CD14-positive monocyte (primary cell): ENCODE measurements around the gene BDH2. TPM values are rescaled to one million over a fixed set of nuclear protein-coding genes. Genes with fewer than 3 reads are reported as not detected.
A peak's percentile ranks its signal among the peaks of the same experiment; 100 is the strongest.

Source experiments
- DNase-seq, 3 donors: peaks; one replicate each; pipeline ENCODE4 v3.0.0-alpha.2; 2011 to 2022
- H2AFZ ChIP-seq: 2 replicates; pipeline ENCODE4 v1.6.0; 2012; ENCODE audit warnings: mild to moderate bottlenecking, low read depth, low read length, inconsistent platforms; ENCODE audit not compliant: insufficient read depth, poor library complexity, severe bottlenecking
- H3K27ac ChIP-seq, 2 donors: 1 replicate in 1 of 2; 2 replicates in 1 of 2; pipeline ENCODE4 v1.5.1; 2012 to 2013; ENCODE audit warnings: low read length in 2 of 2, control low read depth in 1 of 2, inconsistent platforms in 1 of 2, low read depth in 1 of 2, mild to moderate bottlenecking in 1 of 2
- H3K27me3 ChIP-seq, 2 donors: one replicate each; pipeline versions ENCODE4 v1.6.0 to v1.6.1; 2011 to 2013; ENCODE audit warnings: low read length in 2 of 2; ENCODE audit not compliant: control insufficient read depth in 2 of 2, insufficient read depth in 2 of 2
- H3K36me3 ChIP-seq, 2 donors: replicated peaks in 1 of 2; 1 replicate in 1 of 2; 2 replicates in 1 of 2; pipeline versions ENCODE4 v1.5.1 to v1.6.1; 2012 to 2013; ENCODE audit warnings: low read length in 2 of 2, control low read depth in 1 of 2, inconsistent platforms in 1 of 2, mild to moderate bottlenecking in 1 of 2; ENCODE audit not compliant: insufficient read depth in 2 of 2, control insufficient read depth in 1 of 2
- H3K4me1 ChIP-seq, 2 donors: 1 replicate in 1 of 2; 2 replicates in 1 of 2; pipeline versions ENCODE4 v1.5.1 to v1.6.1; 2012 to 2013; ENCODE audit warnings: low read length in 2 of 2, control low read depth in 1 of 2, inconsistent platforms in 1 of 2, mild to moderate bottlenecking in 1 of 2, moderate library complexity in 1 of 2; ENCODE audit not compliant: insufficient read depth in 2 of 2, control insufficient read depth in 1 of 2
- H3K4me2 ChIP-seq: replicated peaks from 2 replicates; pipeline ENCODE3; 2012; ENCODE audit warnings: low read length, moderate library complexity, mild to moderate bottlenecking; ENCODE audit not compliant: poor library complexity, severe bottlenecking; ENCODE audit errors: extremely low read depth
- H3K4me3 ChIP-seq, 3 experiments: fragments of 200-600 bp in 1 of 3; sonication (generic) in 1 of 3; replicated peaks in 1 of 3; 1 replicate in 2 of 3; 2 replicates in 1 of 3; pipeline ENCODE4 v1.5.1; 2011 to 2013; ENCODE audit warnings: low read length in 3 of 3, mild to moderate bottlenecking in 3 of 3, control low read depth in 2 of 3, low read depth in 2 of 3, inconsistent platforms in 1 of 3, moderate library complexity in 1 of 3
- H3K79me2 ChIP-seq: 2 replicates; pipeline ENCODE4 v1.6.0; 2012; ENCODE audit warnings: mild to moderate bottlenecking, control low read depth, inconsistent platforms, low read length, moderate library complexity; ENCODE audit not compliant: insufficient read depth
- H3K9ac ChIP-seq: 2 replicates; pipeline ENCODE4 v1.6.0; 2017; ENCODE audit warnings: low read length, mild to moderate bottlenecking; ENCODE audit not compliant: insufficient read depth, poor library complexity, severe bottlenecking
- H3K9me3 ChIP-seq, 2 donors: replicated peaks in 1 of 2; 1 replicate in 1 of 2; 2 replicates in 1 of 2; pipeline versions ENCODE4 v1.5.1 to v1.6.1; 2012 to 2013; ENCODE audit warnings: low read length in 2 of 2, control low read depth in 1 of 2; ENCODE audit not compliant: control insufficient read depth in 1 of 2, insufficient read depth in 1 of 2
- H4K20me1 ChIP-seq: 2 replicates; pipeline ENCODE4 v1.6.0; 2012; ENCODE audit warnings: mild to moderate bottlenecking, low read length, control low read depth, moderate library complexity; ENCODE audit not compliant: insufficient read depth
- H3K27ac Mint-ChIP-seq, 7 donors: one replicate each; pipeline ENCODE4 v1.8.0; 2020; ENCODE audit warnings: mild to moderate bottlenecking in 7 of 7, mixed read lengths in 7 of 7, moderate library complexity in 6 of 7, inconsistent platforms in 2 of 7
- H3K27me3 Mint-ChIP-seq, 3 donors: one replicate each; pipeline ENCODE4 v1.8.0; 2021 to 2022; ENCODE audit warnings: low read depth in 3 of 3, mild to moderate bottlenecking in 3 of 3, mixed read lengths in 3 of 3, moderate library complexity in 3 of 3, inconsistent platforms in 1 of 3
- H3K36me3 Mint-ChIP-seq, 2 donors: one replicate each; pipeline ENCODE4 v1.8.0; 2020; ENCODE audit warnings: mixed read lengths in 2 of 2, inconsistent platforms in 1 of 2, mild to moderate bottlenecking in 1 of 2
- H3K4me1 Mint-ChIP-seq: one replicate; pipeline ENCODE4 v1.8.0; 2020; ENCODE audit warnings: mild to moderate bottlenecking, mixed read lengths
- H3K4me3 Mint-ChIP-seq, 2 donors: one replicate each; pipeline ENCODE4 v1.8.0; 2020; ENCODE audit warnings: mild to moderate bottlenecking in 2 of 2, mixed read lengths in 2 of 2, moderate library complexity in 1 of 2
- H3K9me3 Mint-ChIP-seq, 7 donors: one replicate each; pipeline ENCODE4 v1.8.0; 2020 to 2022; ENCODE audit warnings: mixed read lengths in 7 of 7, mild to moderate bottlenecking in 6 of 7, moderate library complexity in 6 of 7, inconsistent platforms in 2 of 7
- WGBS: methylation state at CpG from one replicate; pipeline ENCODE4 v1.1.5; 2013; ENCODE audit warnings: missing lambda C conversion rate; ENCODE audit not compliant: insufficient coverage; 5-methylcytosine and 5-hydroxymethylcytosine counted together
- intact Hi-C, 2 donors: fragments of 100-400 bp; cut with micrococcal nuclease; formaldehyde crosslinking; loops; one replicate each; pipeline versions ENCODE4 v1.15.0 to v1.15.1; 2023
- polyA plus RNA-seq, 3 donors: library from polyadenylated mRNA; depleted of rRNA in 1 of 3; unstranded in 2 of 3; stranded (reverse) in 1 of 3; fragments of 300-500 nt in 2 of 3; fragments of >200 nt in 1 of 3; fragmentation: Illumina TruSeq in 2 of 3; gene quantifications; 1 replicate in 2 of 3; 2 replicates in 1 of 3; pipeline ENCODE4 v1.2.3, GENCODE V29; 2012 to 2021
- TF ChIP-seq, protein P1 (sequence below): fragments of 200-600 bp; IDR thresholded peaks from one replicate; pipeline ENCODE4 v1.8.0; 2022; ENCODE audit warnings: antibody characterized with exemption, mild to moderate bottlenecking

Gene BDH2
- polyA plus RNA-seq, 3 donors: 6.2 to 8.5 (median 6.8) TPM

DNA sequence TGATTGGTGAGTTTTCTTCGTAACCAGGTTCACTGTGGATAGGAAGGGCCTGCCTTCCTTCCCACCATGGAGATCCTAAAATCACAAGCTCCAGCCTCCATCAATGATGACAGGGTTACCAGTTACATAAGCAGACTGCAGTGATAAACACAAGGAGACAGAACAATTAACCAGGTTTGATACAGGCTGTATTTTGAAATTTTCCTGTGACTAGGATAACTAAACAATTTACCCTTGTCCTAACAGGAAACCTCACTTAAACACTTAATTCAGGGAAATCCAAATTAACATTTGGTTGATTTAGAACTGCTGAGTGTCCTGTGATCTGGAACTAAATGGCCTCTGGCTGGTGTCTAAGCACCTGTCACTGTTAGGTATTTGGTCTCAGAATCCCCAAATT, 20.0 kb downstream of the BDH2 start:
- H3K79me2 ChIP-seq: no peaks in the 10 kb centered on the region
- peaks cover 0 to 3% (median 0%) of the 10 kb centered on the region in 7 donors for H3K9me3 Mint-ChIP-seq
- peaks cover 24% of the 10 kb centered on the region for H3K4me1 Mint-ChIP-seq
- peaks cover 5 to 9% of the 10 kb centered on the region in 2 donors for H3K36me3 Mint-ChIP-seq
- no peak overlapping the region for H2AFZ ChIP-seq
- H3K9me3 ChIP-seq: no peaks in the 10 kb centered on the region
- DNase-seq: no peak
- H3K9ac ChIP-seq: no peak overlapping the region
- H3K4me2 ChIP-seq: no peak overlapping the region
- no peak overlapping the region for H3K4me3 Mint-ChIP-seq
- H3K4me3 ChIP-seq: no peak overlapping the region
- peak overlapping the region in 1 of 7 donors; percentile 25 for H3K27ac Mint-ChIP-seq
- TF ChIP-seq, protein P1, sequence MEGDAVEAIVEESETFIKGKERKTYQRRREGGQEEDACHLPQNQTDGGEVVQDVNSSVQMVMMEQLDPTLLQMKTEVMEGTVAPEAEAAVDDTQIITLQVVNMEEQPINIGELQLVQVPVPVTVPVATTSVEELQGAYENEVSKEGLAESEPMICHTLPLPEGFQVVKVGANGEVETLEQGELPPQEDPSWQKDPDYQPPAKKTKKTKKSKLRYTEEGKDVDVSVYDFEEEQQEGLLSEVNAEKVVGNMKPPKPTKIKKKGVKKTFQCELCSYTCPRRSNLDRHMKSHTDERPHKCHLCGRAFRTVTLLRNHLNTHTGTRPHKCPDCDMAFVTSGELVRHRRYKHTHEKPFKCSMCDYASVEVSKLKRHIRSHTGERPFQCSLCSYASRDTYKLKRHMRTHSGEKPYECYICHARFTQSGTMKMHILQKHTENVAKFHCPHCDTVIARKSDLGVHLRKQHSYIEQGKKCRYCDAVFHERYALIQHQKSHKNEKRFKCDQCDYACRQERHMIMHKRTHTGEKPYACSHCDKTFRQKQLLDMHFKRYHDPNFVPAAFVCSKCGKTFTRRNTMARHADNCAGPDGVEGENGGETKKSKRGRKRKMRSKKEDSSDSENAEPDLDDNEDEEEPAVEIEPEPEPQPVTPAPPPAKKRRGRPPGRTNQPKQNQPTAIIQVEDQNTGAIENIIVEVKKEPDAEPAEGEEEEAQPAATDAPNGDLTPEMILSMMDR: no peak
- H3K27me3 ChIP-seq: peaks cover 3 to 12% of the 10 kb centered on the region in 2 donors
- no peaks in the 10 kb centered on the region for H4K20me1 ChIP-seq
- H3K27ac ChIP-seq: no peak overlapping the region
- WGBS: no CpG with 5 or more reads among the region's 1 CpG
- intact Hi-C loops: no loop called here
- peaks cover 2 to 6% of the 10 kb centered on the region in 2 donors for H3K36me3 ChIP-seq
- H3K4me1 ChIP-seq: peaks cover 22 to 26% of the 10 kb centered on the region in 2 donors
- H3K27me3 Mint-ChIP-seq: peaks cover 11 to 18% (median 16%) of the 10 kb centered on the region in 3 donors

DNA sequence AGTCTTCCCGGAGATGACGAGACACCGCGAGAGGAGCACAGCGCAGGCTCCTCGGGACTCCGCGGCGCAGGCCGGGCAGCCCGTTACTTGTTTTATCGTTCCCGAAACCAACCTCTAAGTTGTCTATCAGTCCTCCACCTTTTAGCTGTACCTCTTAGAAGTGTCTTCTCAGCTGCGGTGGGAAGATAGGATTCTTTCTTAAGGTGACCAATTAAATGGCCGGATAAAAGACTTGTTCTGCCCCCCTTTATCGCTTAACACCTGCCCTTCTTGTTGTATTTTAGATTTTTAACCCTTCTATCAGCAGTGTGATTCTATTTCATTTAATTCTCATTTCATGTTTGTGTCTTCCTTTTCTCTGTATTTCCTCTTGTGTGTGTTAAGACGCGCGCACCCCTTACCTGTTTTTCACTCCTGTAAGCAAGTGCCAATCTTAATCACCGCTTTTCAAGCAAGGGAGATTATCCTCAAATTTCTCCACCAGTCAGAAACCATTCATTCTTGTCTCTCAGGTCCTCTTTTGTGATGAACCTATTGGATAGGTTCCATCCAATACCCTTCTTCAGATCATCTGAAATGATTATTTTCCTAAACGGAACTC, 22.8 kb downstream of the BDH2 start, which contains the start of gene SLC9B2:
TSS of gene SLC9B2 (minus strand) at position 15 of the 601 bp plus-strand sequence. CDS start 9,211 bp downstream, outside the sequence.
- Histone ChIP-seq H3K9me3 (no peaks in the 10 kb centered on the region), H3K4me3 (peak within 1 kb of the TSS; percentile 42 to 72 (median 46)), H2AFZ (peak within 1 kb of the TSS; percentile 89), H3K4me2 (peak within 1 kb of the TSS; percentile 87), H3K9ac (peak within 1 kb of the TSS; percentile 65), H3K36me3 (peaks cover 0 to 5% of the 10 kb centered on the region in 2 donors), H3K27ac (peak within 1 kb of the TSS in 1 of 2 donors; percentile 0), H3K79me2 (no peaks in the 10 kb centered on the region), H3K4me1 (peaks cover 25 to 33% of the 10 kb centered on the region in 2 donors), H3K27me3 (peaks cover 3 to 12% of the 10 kb centered on the region in 2 donors), H4K20me1 (no peaks in the 10 kb centered on the region)
- TF ChIP-seq, protein P1: no peak
- peak within 1 kb of the TSS in 6 of 7 donors; percentile 5 to 81 (median 68) for H3K27ac Mint-ChIP-seq
- peak within 1 kb of the TSS; percentile 90 to 95 for H3K4me3 Mint-ChIP-seq
- H3K4me1 Mint-ChIP-seq: peaks cover 29% of the 10 kb centered on the region
- H3K27me3 Mint-ChIP-seq: peaks cover 11 to 18% (median 16%) of the 10 kb centered on the region in 3 donors
- intact Hi-C loops: no loop called here
- peaks cover 5 to 9% of the 10 kb centered on the region in 2 donors for H3K36me3 Mint-ChIP-seq
- peak in 2 of 3 donors; percentile 22 to 34 for DNase-seq
- peaks cover 0 to 3% (median 0%) of the 10 kb centered on the region in 7 donors for H3K9me3 Mint-ChIP-seq
- WGBS: 17% methylated on average over 15 of the region's 21 CpGs
